K562 (cell line): ENCODE data around the gene SLC12A9. TPM values are rescaled to one million over a fixed set of nuclear protein-coding genes. Genes with fewer than 3 reads are reported as not detected.

ENCODE experiments used
- ATAC-seq: fragments of 200-7000 bp; cut with Tn5 transposase; 3 replicates; pipeline ENCODE4 v1.9.1; 2020; ENCODE audit warnings: moderate library complexity
- BruUV-seq: library from RNA; stranded (reverse); fragments of 400-500 nt; replicated peaks from 2 replicates; lab custom pipeline; 2021; lab: Mats Ljungman, UMichigan
- CTCF ChIA-PET: fragments of 300-600 bp; formaldehyde crosslinking; extraction: SDS; loops from one replicate; lab custom pipeline; 2021; ENCODE audit warnings: low intra/inter-chr PET ratio; lab: Yijun Ruan, JAX
- POLR2A ChIA-PET: fragments of 300-600, 350-650 bp; sonication (Branson Sonifier 250); formaldehyde crosslinking; extraction: SDS; loops from one replicate; lab custom pipeline; 2021; ENCODE audit warnings: antibody characterized with exemption, inconsistent platforms; lab: Yijun Ruan, JAX
- DNase-seq, 4 experiments: peaks; one replicate each; pipeline versions ENCODE4 v3.0.0 to v3.0.0-alpha.2; 2011 to 2018; ENCODE audit warnings: low spot score in 3 of 4, mixed read lengths in 3 of 4; ENCODE audit errors: extremely low read depth in 1 of 4
- FAIRE-seq: peaks from 2 replicates; lab custom pipeline; 2011; peaks lifted over from hg19 to GRCh38; lab: Jason Lieb, UNC
- H2AFZ ChIP-seq: 2 replicates; pipeline ENCODE4 v1.6.0; 2011; ENCODE audit warnings: low read depth, low read length, control low read depth, inconsistent platforms
- H3K27ac ChIP-seq: fragments of 200-600 bp; 3 replicates; pipeline ENCODE4 v1.8.0; 2011; ENCODE audit warnings: low read depth, mild to moderate bottlenecking, control low read depth, inconsistent platforms, low read length, moderate library complexity, mixed read lengths; ENCODE audit errors: extremely low read depth
- H3K27me3 ChIP-seq, 2 experiments: fragments of 300-600 bp in 1 of 2; 2 replicates in 1 of 2; 3 replicates in 1 of 2; pipeline versions ENCODE4 v1.6.0 to v1.8.0; 2011; ENCODE audit warnings: inconsistent platforms in 2 of 2, low read length in 2 of 2, mild to moderate bottlenecking in 1 of 2, mixed read lengths in 1 of 2, moderate library complexity in 1 of 2; ENCODE audit not compliant: control insufficient read depth in 2 of 2, insufficient read depth in 2 of 2
- H3K36me3 ChIP-seq: fragments of 300-600 bp; 3 replicates; pipeline ENCODE4 v1.8.0; 2011; ENCODE audit warnings: mild to moderate bottlenecking, low read length, inconsistent platforms; ENCODE audit not compliant: control insufficient read depth, insufficient read depth
- H3K4me1 ChIP-seq, 2 experiments: fragments of 200-600 bp in 1 of 2; replicated peaks in 1 of 2; 2 replicates in 1 of 2; 3 replicates in 1 of 2; pipeline versions ENCODE4 v1.5.1 to v1.8.0; 2011; ENCODE audit warnings: inconsistent platforms in 2 of 2, low read length in 2 of 2, mild to moderate bottlenecking in 1 of 2, mixed read lengths in 1 of 2, moderate library complexity in 1 of 2; ENCODE audit not compliant: control insufficient read depth in 2 of 2, insufficient read depth in 2 of 2
- H3K4me2 ChIP-seq: 2 replicates; pipeline ENCODE4 v1.6.1; 2011; ENCODE audit warnings: low read length, control low read depth, inconsistent platforms, mixed read lengths; ENCODE audit not compliant: insufficient read depth
- H3K4me3 ChIP-seq: fragments of 200-600 bp; sonication (generic), shearing (Covaris generic); 2 replicates; pipeline ENCODE4 v1.5.1; 2016; ENCODE audit warnings: control low read depth, inconsistent platforms
- H3K79me2 ChIP-seq: fragments of 200-600 bp; 3 replicates; pipeline ENCODE4 v1.8.0; 2011; ENCODE audit warnings: low read length, inconsistent platforms; ENCODE audit not compliant: control insufficient read depth, insufficient read depth
- H3K9ac ChIP-seq, 2 experiments: 2 replicates each; pipeline versions ENCODE4 v1.6.0 to v1.6.1; 2011; ENCODE audit warnings: low read depth in 2 of 2, low read length in 2 of 2, control low read depth in 1 of 2, inconsistent platforms in 1 of 2, mild to moderate bottlenecking in 1 of 2, mixed read lengths in 1 of 2; ENCODE audit not compliant: insufficient read depth in 1 of 2
- H3K9me1 ChIP-seq: one replicate; pipeline ENCODE4 v1.6.0; 2011; ENCODE audit warnings: inconsistent platforms, mild to moderate bottlenecking, low read length, moderate library complexity; ENCODE audit not compliant: control insufficient read depth, insufficient read depth
- H3K9me3 ChIP-seq: replicated peaks from 2 replicates; pipeline ENCODE4 v1.5.1; 2011; ENCODE audit warnings: low read depth, low read length, inconsistent platforms; ENCODE audit not compliant: control insufficient read depth, insufficient read depth
- H4K20me1 ChIP-seq: replicated peaks from 2 replicates; pipeline ENCODE4 v1.6.1; 2011; ENCODE audit warnings: low read length, inconsistent platforms, mixed read lengths; ENCODE audit not compliant: control insufficient read depth, insufficient read depth
- CLOCK ChIP-seq: fragments of 250-450 bp; sonication (Bioruptor Pico); IDR thresholded peaks from 2 replicates; pipeline ENCODE4 v1.4.0; 2020; ENCODE audit warnings: mild to moderate bottlenecking, moderate library complexity, borderline replicate concordance
- HCFC1 ChIP-seq: IDR thresholded peaks from 2 replicates; pipeline ENCODE4 v1.6.1; 2012; ENCODE audit warnings: low read depth, low read length, improper control_type of control experiment
- HDAC6 ChIP-seq: IDR thresholded peaks from 2 replicates; pipeline ENCODE4 v1.6.1; 2012; ENCODE audit warnings: low read depth, mild to moderate bottlenecking, control low read depth, inconsistent platforms, low read length, moderate library complexity
- IFI16 ChIP-seq: fragments of 250-450 bp; sonication (Bioruptor Pico); IDR thresholded peaks from 2 replicates; pipeline ENCODE4 v2.1.2; 2022; ENCODE audit warnings: mild to moderate bottlenecking, inconsistent platforms
- LARP7 ChIP-seq: fragments of 450-650 bp; IDR thresholded peaks from 2 replicates; pipeline ENCODE4 v1.6.1; 2016
- MIER1 ChIP-seq: fragments of 450-650 bp; IDR thresholded peaks from 2 replicates; pipeline ENCODE4 v1.6.1; 2016; ENCODE audit warnings: antibody characterized with exemption, mild to moderate bottlenecking, low read depth
- NFE2 ChIP-seq: IDR thresholded peaks from 2 replicates; pipeline ENCODE4 v1.6.1; 2014; ENCODE audit warnings: antibody characterized with exemption, low read depth
- NR2C2 ChIP-seq, 2 experiments: fragments of 200-800 bp in 1 of 2; sonication (Bioruptor generic) in 1 of 2; sonication (generic) in 1 of 2; formaldehyde crosslinking in 1 of 2; IDR thresholded peaks; 2 replicates each; pipeline versions ENCODE4 v1.6.1 to v1.8.0; 2016 to 2022; ENCODE audit warnings: mild to moderate bottlenecking in 1 of 2, missing compliant biosample characterization in 1 of 2, missing genetic modification characterization in 1 of 2, missing genetic modification reagents in 1 of 2
- RAD51 ChIP-seq: fragments of 450-650 bp; IDR thresholded peaks from 2 replicates; pipeline ENCODE4 v1.7.1; 2016; ENCODE audit warnings: low read depth, mild to moderate bottlenecking, borderline replicate concordance
- TAF7 ChIP-seq: fragments of 450-650 bp; IDR thresholded peaks from 2 replicates; pipeline ENCODE4 v1.6.1; 2016; ENCODE audit warnings: missing genetic modification characterization, missing compliant biosample characterization
- UBTF ChIP-seq, 2 experiments: IDR thresholded peaks; 2 replicates each; pipeline ENCODE4 v1.6.1; 2012; ENCODE audit warnings: improper control_type of control experiment in 2 of 2, low read depth in 2 of 2, low read length in 2 of 2, borderline replicate concordance in 1 of 2
- ZFPM2 ChIP-seq: fragments of 250-450 bp; sonication (Bioruptor Pico); IDR thresholded peaks from 2 replicates; pipeline ENCODE4 v1.5.1; 2022; ENCODE audit warnings: mild to moderate bottlenecking
- ZKSCAN3 ChIP-seq: fragments of 250-450 bp; sonication (Bioruptor Pico); IDR thresholded peaks from 2 replicates; pipeline ENCODE4 v1.4.0; 2020
- ZNF507 ChIP-seq: conservative IDR thresholded peaks from 2 replicates; pipeline ENCODE4 v1.6.1; 2017; ENCODE audit warnings: missing genetic modification characterization, missing compliant biosample characterization
- ZNF639 ChIP-seq, 2 experiments: fragments of 200-800 bp in 1 of 2; sonication (Bioruptor generic) in 1 of 2; sonication (generic) in 1 of 2; formaldehyde crosslinking in 1 of 2; IDR thresholded peaks in 1 of 2; conservative IDR thresholded peaks in 1 of 2; 2 replicates each; pipeline versions ENCODE4 v1.5.0 to v1.6.1; 2016 to 2020; ENCODE audit warnings: missing compliant biosample characterization in 1 of 2, missing genetic modification characterization in 1 of 2, missing genetic modification reagents in 1 of 2
- WGBS: fragments of 100-300 bp; shearing (Covaris generic); methylation state at CpG from one replicate; pipeline ENCODE4 v1.1.6; 2016; ENCODE audit warnings: low coverage, mixed read lengths; ENCODE audit not compliant: insufficient coverage; ENCODE audit errors: missing lambda C conversion rate; 5-methylcytosine and 5-hydroxymethylcytosine counted together
- in situ Hi-C: fragments of 300-500 bp; cut with MboI; formaldehyde crosslinking; loops from 4 replicates; pipeline ENCODE4 v1.15.0; 2018; ENCODE audit warnings: inconsistent platforms, mixed read lengths
- intact Hi-C: fragments of 100-400 bp; cut with micrococcal nuclease; formaldehyde crosslinking; loops from 2 replicates; pipeline ENCODE4 v1.14.2; 2022
- polyA plus RNA-seq, 8 experiments: library from polyadenylated mRNA; depleted of rRNA in 4 of 8; stranded (reverse) in 5 of 8; unstranded in 3 of 8; fragments of >200 nt; fragmentation: Nextera tagmentation in 2 of 8; fragmentation: Illumina TruSeq in 1 of 8; extraction: Ambion mirVana in 2 of 8; extraction: Trizol in 1 of 8; gene quantifications; 2 replicates each; pipeline versions ENCODE4 v1.2.1 to v1.2.3, GENCODE V29; 2011 to 2014; ENCODE audit warnings: inconsistent platforms in 1 of 8, missing spikeins in 1 of 8
- total RNA-seq, 7 experiments: library from RNA; depleted of rRNA in 6 of 7; stranded (reverse); fragments of >200 nt in 6 of 7; fragmentation: Illumina TruSeq in 2 of 7; extraction: Trizol in 2 of 7; gene quantifications; 2 replicates each; pipeline versions ENCODE4 v1.2.1 to v1.2.3, GENCODE V29; 2011 to 2021; ENCODE audit warnings: low replicate concordance in 1 of 7

SLC12A9 gene
- total and polyA plus RNA-seq, 9 of the 15 experiments (the other 6 are each of a cell fraction or from before 2014, with no cell fraction given): 0.06 to 20.2 (median 10.7) TPM

- H3K4me1 ChIP-seq: peaks cover 12 to 48% of the 10 kb centered on the region in 2 experiments; a peak in 3 of 5 replicates
- in situ Hi-C loops (no loop called here), intact Hi-C loops (no loop called here)
- peak overlapping the region; percentile 80 for H3K27ac ChIP-seq
- no peaks in the 10 kb centered on the region for H3K9me1 ChIP-seq
- H3K27me3 ChIP-seq: no peaks in the 10 kb centered on the region
- WGBS: 24% methylated on average over 37 of the region's 37 CpGs
- CTCF ChIA-PET: interaction anchor here (0.6 kb wide), 1 partner anchor 116 kb away, joined by 3 read pairs; no protein-coding TSS in a partner anchor
- ATAC-seq (peak; percentile 96), FAIRE-seq (peak; percentile 77), DNase-seq (peak; percentile 84 to 96 (median 87))
- POLR2A ChIA-PET: interaction anchor here (0.5 kb wide), 1 partner anchor 114 kb away, joined by 3 read pairs; no protein-coding TSS in a partner anchor
- no peaks in the 10 kb centered on the region for H3K36me3 ChIP-seq
- TSS peak; percentile 93 for BruUV-seq
- H2AFZ ChIP-seq: peak overlapping the region; percentile 87
- peak overlapping the region; percentile 72 for H3K4me2 ChIP-seq
- no peaks in the 10 kb centered on the region for H3K79me2 ChIP-seq
- H3K4me3 ChIP-seq: peak overlapping the region; percentile 21
- H4K20me1 ChIP-seq: no peaks in the 10 kb centered on the region
- no peaks in the 10 kb centered on the region for H3K9me3 ChIP-seq
- peak overlapping the region; percentile 74 to 88 for H3K9ac ChIP-seq
- TF ChIP-seq MIER1 (no peak), HDAC6 (no peak), LARP7 (no peak), NR2C2 (CRISPR knock-in tag; IDR thresholded peaks at IDR 0.05) (peak; percentile 58; the same call in 1 of the 2 replicates), NR2C2 (tag; IDR thresholded peaks at IDR 0.05) (peak; percentile 68), HCFC1 (peak; percentile 92), ZNF507 (tag) (no peak), IFI16 (CRISPR knock-in tag) (no peak), CLOCK (CRISPR knock-in tag) (no peak), ZNF639 (CRISPR knock-in tag; conservative IDR thresholded peaks at IDR 0.05 in 1 of 2, IDR thresholded peaks at IDR 0.05 in 1 of 2) (peak in 1 of 2 experiments; percentile 88; a peak in 2 of 4 replicates), ZFPM2 (CRISPR knock-in tag) (no peak), ZKSCAN3 (CRISPR knock-in tag) (no peak), UBTF (IDR thresholded peaks at IDR 0.05; ENCODE audit: borderline replicate concordance in 1 of 2, low read depth in 2 of 2, low read length in 2 of 2) (no peak), NFE2 (no peak), RAD51 (peak; percentile 97), TAF7 (0 out of 2 replicates have a peak, but pooled peaks have one; percentile 37)
Measured at GRCh38 chr7:100837099-100837836, 15.2 kb upstream of the SLC12A9 start.
